ENCODE data around the gene MKRN3. TPM values are rescaled to one million over a fixed set of nuclear protein-coding genes. Genes with fewer than 3 reads are reported as not detected.

The MKRN3 gene
- total and polyA plus RNA-seq, 2 experiments from 2014 or later: not detected

GRCh38 chr15:23532024-23532423 lies 33.5 kb upstream of the MKRN3 start (continued):
- TF ChIP-seq ZNF462 (CRISPR knock-in tag; IDR thresholded peaks at IDR 0.05) (no peak), ZNF114 (CRISPR knock-in tag; IDR thresholded peaks at IDR 0.05) (no peak), EZH2 (IDR thresholded peaks at IDR 0.05; ENCODE audit: low read depth, unreplicated experiment) (no peak)

- Histone ChIP-seq H3F3A (replicated peaks; ENCODE audit: low read depth) (no peaks in the 10 kb centered on the region), H3K79me2 (replicated peaks; ENCODE audit: insufficient read depth) (no peaks in the 10 kb centered on the region), H3K4me1 (ENCODE audit: insufficient read depth) (no peaks in the 10 kb centered on the region), H3K27ac (ENCODE audit: low read depth) (no peak overlapping the region), H2AFZ (no peak overlapping the region), H3K4me2 (no peak overlapping the region), H3K27me3 (ENCODE audit: insufficient read depth) (no peaks in the 10 kb centered on the region), H3K36me3 (ENCODE audit: insufficient read depth) (no peaks in the 10 kb centered on the region), H3K9me2 (ENCODE audit: insufficient read depth) (0 out of 2 replicates have a peak, but pooled peaks cover 19% of the 10 kb centered on the region), H4K20me1 (replicated peaks; ENCODE audit: insufficient read depth) (no peaks in the 10 kb centered on the region), H3K4me3 (no peak overlapping the region)
- peaks cover 2% of the 10 kb centered on the region for H3K27me3 Mint-ChIP-seq (ENCODE audit: insufficient read depth, low read depth, poor library complexity)
- DNase-seq (ENCODE audit: low spot score) (no peak), ATAC-seq (no peak)
- H3K36me3 Mint-ChIP-seq (ENCODE audit: low read depth): peaks cover 9% of the 10 kb centered on the region; the same call in 2 of the 3 replicates
- H3K9me3 Mint-ChIP-seq: peaks cover 78% of the 10 kb centered on the region
- H3K27ac Mint-ChIP-seq: no peak overlapping the region
- H3K4me3 Mint-ChIP-seq: no peak overlapping the region
- H3K4me1 Mint-ChIP-seq: peaks cover 4% of the 10 kb centered on the region; the same call in 2 of the 3 replicates
- no peak for TF ChIP-seq POLR2AphosphoS5 (IDR thresholded peaks at IDR 0.05; ENCODE audit: low read depth)
- no peak for TF ChIP-seq JUNB (IDR thresholded peaks at IDR 0.05; ENCODE audit: unreplicated experiment)
- TF ChIP-seq ZNF331 (CRISPR knock-in tag; IDR thresholded peaks at IDR 0.05; ENCODE audit: low read depth): no peak
- no peak for TF ChIP-seq REST (IDR thresholded peaks at IDR 0.05; ENCODE audit: unreplicated experiment)
- TF ChIP-seq ETS1 (IDR thresholded peaks at IDR 0.05): no peak
- no peak for TF ChIP-seq STAT1 (IDR thresholded peaks at IDR 0.05; ENCODE audit: unreplicated experiment)
- no peak for TF ChIP-seq CREB1 (CRISPR knock-in tag; IDR thresholded peaks at IDR 0.05; ENCODE audit: low read depth)
- TF ChIP-seq ZNF114 (CRISPR knock-in tag; IDR thresholded peaks at IDR 0.05): no peak
- TF ChIP-seq EZH2phosphoT487 (IDR thresholded peaks at IDR 0.05; ENCODE audit: unreplicated experiment): no peak
- TF ChIP-seq EZH2 (IDR thresholded peaks at IDR 0.05; ENCODE audit: low read depth, unreplicated experiment): no peak
Measured at GRCh38 chr15:23536659-23537058, 28.8 kb upstream of the MKRN3 start.
